WI38 (cell line): ENCODE measurements around the gene HINFP.

ENCODE experiments used
- H3K4me3 ChIP-seq: 2 replicates; pipeline ENCODE4 v1.5.1; 2011; ENCODE audit warnings: low read depth, mild to moderate bottlenecking, control low read depth, low read length
- TF ChIP-seq, protein P1 (sequence below): IDR thresholded peaks from 2 replicates; pipeline ENCODE4 v1.5.1; 2012; ENCODE audit warnings: low read depth, mild to moderate bottlenecking, control low read depth, low read length

HINFP gene

DNA sequence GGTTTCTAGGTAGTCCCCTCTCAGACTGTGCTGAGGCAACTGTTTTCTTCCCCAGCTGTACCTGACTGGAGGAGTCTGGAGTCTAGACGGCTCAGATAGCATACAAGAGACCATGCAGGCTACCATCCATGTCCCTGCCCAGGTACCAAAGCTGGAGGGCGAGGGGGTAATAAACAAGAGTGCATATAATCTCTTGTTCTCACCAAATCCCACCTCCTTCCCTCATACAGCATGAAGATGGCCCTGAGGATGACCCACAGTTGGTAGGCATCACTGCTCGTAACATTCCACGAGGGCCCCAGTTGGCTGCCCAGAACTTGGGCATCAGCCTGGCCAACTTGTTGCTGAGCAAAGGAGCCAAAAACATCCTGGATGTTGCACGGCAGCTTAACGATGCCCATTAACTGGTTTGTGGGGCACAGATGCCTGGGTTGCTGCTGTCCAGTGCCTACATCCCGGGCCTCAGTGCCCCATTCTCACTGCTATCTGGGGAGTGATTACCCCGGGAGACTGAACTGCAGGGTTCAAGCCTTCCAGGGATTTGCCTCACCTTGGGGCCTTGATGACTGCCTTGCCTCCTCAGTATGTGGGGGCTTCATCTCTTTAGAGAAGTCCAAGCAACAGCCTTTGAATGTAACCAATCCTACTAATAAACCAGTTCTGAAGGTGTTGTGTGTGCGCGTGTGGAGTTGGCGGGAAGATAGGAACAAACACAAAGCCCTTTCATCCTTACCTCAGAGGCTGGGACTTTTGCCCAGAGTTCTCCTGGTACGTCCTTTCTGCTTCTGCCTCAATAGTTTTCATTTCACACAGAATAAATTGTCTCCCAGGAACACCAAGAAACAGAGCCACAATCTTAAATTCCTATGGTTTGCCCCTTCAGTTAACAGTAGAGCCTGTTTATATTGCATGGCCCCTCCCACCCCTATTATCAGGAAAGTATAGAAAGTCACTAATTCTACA lies 28.2 kb upstream of the HINFP start:
- TF ChIP-seq, protein P1, sequence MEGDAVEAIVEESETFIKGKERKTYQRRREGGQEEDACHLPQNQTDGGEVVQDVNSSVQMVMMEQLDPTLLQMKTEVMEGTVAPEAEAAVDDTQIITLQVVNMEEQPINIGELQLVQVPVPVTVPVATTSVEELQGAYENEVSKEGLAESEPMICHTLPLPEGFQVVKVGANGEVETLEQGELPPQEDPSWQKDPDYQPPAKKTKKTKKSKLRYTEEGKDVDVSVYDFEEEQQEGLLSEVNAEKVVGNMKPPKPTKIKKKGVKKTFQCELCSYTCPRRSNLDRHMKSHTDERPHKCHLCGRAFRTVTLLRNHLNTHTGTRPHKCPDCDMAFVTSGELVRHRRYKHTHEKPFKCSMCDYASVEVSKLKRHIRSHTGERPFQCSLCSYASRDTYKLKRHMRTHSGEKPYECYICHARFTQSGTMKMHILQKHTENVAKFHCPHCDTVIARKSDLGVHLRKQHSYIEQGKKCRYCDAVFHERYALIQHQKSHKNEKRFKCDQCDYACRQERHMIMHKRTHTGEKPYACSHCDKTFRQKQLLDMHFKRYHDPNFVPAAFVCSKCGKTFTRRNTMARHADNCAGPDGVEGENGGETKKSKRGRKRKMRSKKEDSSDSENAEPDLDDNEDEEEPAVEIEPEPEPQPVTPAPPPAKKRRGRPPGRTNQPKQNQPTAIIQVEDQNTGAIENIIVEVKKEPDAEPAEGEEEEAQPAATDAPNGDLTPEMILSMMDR, result no peak
- H3K4me3 ChIP-seq, result peak overlapping the region; percentile 81

DNA sequence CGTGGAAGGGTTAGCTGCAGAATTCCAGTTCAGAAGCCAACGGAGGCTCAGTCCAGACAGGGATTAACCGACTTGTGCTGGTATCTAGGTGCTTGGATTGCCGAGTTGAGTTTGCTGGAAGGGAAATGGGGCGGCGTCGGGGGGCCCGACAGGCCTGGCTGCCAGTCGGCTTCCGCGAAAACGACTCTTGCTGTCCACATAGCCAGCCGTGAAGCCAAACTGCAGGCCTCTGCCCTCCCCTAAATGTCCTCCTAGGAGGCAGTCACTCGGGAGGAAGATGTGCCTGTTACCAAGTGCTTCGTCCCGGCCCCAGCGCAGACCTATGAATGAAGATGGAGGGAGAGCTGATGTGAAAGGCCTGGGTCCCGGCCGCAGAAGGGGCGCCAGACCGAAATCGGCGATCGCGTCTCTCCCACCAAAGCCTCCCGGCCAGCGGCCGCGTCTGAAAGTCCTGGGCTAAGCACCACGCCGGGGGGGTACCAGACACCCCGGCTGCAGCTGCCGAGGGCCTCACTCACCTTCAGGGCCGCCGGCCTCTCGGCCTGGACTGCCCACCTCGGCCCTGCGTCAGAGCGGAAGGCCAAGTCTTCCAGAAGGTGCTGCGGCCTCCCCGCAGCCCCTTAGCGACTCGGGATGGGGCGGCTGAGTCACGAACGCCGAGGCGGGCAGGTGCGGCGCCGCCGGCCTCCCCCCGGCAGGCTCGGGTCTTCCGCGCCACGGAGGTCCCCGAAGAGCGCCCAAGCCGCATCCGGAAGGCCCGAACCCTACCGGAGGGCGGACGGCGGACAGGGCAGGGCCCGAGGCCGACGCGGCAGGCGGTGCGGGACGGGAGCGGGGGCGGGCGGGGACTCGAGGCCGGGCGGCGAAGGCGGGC lies 27.2 kb upstream of the HINFP start:
- peak overlapping the region; percentile 81 for H3K4me3 ChIP-seq
- TF ChIP-seq, protein P1, result no peak

DNA sequence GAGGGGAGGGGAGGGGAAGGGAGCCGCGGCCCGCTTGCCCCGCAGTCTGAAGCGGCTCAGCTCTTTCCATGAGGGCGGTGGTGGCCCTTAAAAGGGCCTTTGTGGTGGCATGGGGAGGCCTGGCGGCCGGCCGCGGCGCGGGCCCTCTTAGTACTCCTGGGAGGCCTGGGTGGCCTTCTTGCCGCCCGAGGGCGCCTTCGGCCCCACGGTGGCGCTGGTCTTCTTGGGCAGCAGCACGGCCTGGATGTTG lies 26.6 kb upstream of the HINFP start:
- TF ChIP-seq, protein P1, result peak; percentile 51

DNA sequence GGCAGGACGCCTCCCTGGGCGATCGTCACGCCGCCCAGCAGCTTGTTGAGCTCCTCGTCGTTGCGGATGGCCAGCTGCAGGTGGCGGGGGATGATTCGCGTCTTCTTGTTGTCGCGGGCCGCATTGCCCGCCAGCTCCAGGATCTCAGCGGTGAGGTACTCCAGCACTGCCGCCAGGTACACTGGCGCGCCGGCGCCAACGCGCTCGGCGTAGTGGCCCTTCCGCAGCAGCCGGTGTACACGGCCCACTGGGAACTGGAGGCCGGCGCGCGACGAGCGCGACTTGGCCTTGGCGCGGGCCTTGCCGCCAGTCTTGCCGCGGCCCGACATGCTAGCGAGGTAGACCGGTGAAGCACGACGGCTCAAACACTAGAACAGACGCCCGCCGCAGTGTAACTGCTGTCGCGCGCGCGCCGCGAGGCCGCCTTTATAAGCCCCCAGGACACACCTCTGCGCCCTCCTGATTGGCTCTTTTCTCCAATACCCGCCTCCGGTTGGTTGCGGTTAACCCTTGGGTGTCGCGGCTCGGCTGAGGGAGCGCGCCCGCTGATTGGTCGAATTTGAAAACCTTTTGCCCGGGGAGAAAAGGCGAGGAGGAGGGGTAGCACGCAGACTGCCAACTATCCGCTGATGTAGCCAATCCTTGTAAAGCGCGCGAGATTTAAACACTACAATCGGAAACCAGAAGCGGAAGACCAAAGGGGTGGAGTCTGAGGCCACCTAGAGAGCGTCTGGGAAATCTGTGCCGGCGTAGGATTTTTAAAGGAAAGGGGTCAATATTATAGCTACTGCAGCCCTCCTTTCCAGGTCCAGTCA lies 26.1 kb upstream of the HINFP start:
- H3K4me3 ChIP-seq, result peak overlapping the region; percentile 81
- TF ChIP-seq, protein P1, result no peak; the same call in 1 of the 2 replicates

More for the DNA sequence above, 26.6 kb upstream of the HINFP start:
- H3K4me3 ChIP-seq, result peak overlapping the region; percentile 81

DNA sequence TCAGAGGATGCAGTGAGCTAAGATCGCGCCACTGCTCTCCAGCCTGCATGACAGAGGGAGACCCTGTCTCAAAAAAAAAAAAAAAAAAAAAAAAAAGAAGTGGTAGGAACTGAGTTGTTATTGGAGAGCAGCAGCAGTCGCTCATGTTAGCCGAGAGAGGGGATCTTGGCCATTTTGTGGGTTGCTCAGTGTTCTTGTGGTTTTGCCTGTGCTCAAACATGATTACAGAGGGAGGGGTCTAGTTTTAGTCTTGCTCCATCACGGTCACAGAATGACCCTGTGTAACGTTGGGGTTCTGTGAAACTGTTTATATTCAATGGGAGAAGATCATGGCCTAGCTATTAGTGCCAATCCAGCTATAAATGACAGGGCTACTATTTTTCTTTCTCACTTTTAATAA lies 21.7 kb upstream of the HINFP start:
- no peak overlapping the region for H3K4me3 ChIP-seq
- TF ChIP-seq, protein P1, result no peak

DNA sequence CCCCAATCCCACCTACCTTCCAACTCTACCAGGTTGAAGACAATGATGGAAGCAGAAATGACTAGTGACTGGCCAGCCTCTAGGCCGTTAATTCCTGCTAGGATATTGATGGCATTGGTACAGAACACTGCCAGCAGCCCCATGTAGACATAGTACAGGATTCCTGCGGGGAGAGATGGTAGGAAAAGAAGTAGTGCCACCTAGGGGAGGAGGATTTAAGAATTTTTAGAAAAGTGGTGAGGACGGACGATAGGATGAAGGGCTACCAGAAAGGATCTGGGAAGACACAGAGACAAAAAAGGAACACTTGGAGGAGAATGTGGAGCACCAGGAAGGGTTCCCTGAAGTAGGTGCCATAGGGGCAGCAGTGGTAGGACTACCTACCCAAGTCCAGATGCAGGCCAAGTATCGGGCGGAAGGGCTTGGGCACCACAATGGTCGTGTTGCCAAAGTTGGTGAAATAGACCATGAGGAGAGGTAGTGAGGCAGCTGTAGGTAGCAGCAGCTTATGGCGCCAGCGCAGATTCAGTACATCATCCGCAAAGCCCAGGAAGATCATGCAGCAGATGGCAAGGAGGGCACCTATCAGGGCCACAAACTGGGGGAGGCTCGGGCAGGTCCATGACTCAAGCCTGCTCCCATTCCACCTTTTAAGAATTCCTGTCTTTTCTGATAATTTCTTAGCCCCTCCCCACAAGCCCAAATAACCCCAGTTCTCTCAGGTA lies 21.0 kb upstream of the HINFP start:
- peak overlapping the region; percentile 92 for H3K4me3 ChIP-seq
- TF ChIP-seq, protein P1, result peak; percentile 25
